HT-29 (cell line): ENCODE results near the gene NAV3. TPM values are rescaled to one million over a fixed set of nuclear protein-coding genes. Genes with fewer than 3 reads are reported as not detected.
"Not testable (repeated sequence)": the region's sequence is repeated elsewhere in the genome, so short reads cannot be mapped to it uniquely, and the experiment has no call there.

ENCODE experiments used
- DNase-seq: peaks from one replicate; pipeline ENCODE4 v3.0.0-alpha.2; 2015; ENCODE audit warnings: low spot score
- total RNA-seq: library from RNA; depleted of rRNA; stranded (reverse); fragments of >200 nt; shearing (Covaris generic); gene quantifications from 2 replicates; pipeline ENCODE4 v1.2.3, GENCODE V29; 2014

Gene NAV3
- total RNA-seq, 1 experiment from 2014 or later: 0.38 TPM

DNA sequence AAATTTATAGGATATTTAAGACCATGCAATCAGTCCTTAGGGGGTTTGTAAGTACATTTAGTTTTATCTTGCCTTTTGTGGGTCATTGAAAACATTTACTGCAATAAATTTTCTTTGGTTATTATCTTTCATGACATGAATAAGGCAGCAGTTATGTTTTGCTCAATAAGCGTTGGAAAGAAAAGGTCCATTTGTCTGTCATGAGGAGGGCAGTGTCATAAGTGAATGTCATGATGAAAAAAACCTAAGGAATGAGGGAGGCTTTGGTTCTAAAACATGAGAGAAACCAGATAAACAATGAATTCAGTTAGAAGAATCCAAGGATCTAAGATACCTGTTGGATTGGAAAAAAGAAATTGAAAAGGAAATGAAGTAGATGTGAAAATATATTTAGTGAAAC lies 209.4 kb downstream of the NAV3 start:
- DNase-seq: no peak

- no peak for DNase-seq
These were observed 220.1 kb downstream of the NAV3 start for GRCh38 chr12:78050790-78051189.

DNA sequence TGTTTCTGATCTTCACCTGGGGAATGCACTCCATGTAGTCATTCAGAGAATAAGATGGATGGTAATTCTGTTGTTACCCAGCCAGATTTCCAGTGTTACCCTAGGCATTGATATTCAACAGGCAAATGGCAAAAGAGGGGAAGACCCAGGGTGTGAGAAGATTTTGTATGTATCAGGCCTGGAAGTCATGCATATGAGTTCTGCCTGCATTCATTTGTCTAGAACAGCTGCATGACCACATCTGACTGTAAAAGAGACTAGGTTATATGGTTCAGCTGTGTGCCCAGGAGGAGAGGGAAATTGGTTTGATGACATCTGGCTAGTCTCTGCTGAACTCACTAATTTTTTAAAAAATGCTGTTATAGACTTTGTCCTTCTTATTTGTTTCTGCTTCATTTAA lies 224.9 kb downstream of the NAV3 start:
- DNase-seq: no peak

- DNase-seq: no peak
These were observed 226.4 kb downstream of the NAV3 start for GRCh38 chr12:78057075-78057474.

DNA sequence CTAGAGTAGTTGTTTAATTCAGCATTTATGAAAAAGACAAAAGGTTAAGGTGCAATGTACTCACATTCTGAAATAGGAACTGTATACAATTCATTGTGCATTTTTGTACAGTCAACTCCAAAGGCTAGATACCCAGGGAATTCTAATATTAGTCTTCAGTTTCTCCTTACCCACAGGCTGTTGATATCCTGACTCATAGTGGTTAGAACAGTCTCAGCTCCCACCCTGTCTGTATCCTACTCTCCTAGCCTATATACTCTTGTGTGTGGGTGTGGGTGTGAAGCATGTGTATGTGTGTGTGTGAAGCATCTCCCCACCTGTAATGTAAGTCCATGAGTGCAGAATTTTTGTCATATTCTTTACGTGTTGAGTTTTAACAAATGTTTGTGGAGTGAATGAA lies 229.5 kb downstream of the NAV3 start:
- DNase-seq: no peak

DNA sequence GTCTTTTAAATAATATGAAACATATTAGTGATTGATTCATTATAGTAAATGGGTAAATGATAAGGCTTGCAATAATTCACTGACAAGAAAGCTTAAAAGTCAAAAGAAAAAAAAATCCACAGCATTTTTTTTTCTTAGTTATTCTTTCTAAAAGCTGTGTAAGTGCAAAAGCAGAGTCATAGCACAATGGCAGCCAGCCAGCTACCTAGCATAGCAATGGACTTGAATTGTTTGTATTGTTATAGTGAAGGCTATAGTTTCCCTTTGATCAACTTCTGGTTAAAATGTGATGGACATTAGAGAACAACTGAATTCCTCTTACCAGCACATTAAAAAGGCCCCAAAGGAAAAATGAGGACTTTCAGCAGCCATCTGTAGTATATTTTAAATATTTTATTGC lies 232.1 kb downstream of the NAV3 start:
- DNase-seq: peak; percentile 26

DNA sequence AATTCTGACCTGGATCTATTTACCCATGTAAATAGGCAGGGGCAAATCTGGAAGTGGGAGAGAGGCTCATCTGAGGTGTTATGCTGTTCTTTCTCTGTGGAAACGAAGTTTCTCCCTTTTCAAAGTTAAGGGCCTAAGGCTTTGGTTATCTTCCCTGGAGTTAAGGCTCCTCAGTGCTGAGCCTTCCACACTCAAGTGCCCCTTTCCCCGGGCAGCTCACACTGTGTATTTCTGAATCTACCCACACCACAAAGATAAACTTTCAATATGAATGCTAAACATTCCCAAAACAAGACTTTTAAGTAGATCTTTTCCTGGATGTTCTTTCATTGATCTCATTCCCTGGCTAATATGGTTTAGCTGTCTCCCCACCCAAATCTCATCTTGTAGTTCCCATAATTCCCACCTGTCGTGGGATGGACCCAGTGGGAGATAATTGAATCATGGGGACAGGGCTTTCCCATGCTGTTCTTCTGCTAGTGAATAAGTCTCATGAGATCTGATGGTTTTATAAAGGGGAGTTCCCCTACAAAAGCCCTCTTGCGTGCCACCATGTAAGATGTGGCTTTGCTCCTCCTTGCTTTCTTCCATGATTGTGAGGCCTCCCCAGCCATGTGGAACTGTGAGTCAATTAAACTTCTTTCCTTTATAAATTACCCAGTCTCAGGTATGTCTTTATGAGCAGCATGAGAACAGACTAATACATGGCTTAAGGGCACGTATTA lies 251.1 kb downstream of the NAV3 start:
- DNase-seq: no peak

DNA sequence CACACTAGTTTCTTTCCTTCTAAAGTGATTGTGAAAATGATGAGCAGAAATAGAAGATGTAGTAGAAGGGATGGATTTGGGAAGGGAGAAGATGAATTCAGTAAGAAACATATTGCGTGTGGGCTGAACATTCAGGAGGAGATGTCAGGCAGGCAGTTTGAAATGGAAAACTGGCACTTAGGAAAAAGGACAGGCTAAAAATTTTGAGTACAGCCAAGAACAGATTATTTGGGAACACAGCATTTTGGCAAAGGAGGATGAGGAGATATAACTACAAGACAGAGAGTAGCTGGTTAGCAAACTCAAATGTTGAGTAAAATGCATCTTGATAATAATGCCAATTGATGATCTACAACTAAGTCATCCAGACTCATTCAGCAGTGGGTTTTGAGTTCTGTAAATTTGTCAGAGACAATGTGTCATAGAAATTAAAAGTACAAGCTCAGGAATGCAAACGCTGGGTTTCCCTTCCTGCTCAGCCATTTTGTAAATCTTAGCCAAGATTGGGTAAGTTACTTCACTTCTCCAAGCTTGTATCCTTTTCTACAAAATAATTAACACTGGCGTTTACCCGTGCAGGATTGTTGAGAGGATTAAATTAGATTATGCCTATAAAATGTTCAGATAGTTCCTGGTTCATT lies 255.0 kb downstream of the NAV3 start:
- DNase-seq: no peak

DNA sequence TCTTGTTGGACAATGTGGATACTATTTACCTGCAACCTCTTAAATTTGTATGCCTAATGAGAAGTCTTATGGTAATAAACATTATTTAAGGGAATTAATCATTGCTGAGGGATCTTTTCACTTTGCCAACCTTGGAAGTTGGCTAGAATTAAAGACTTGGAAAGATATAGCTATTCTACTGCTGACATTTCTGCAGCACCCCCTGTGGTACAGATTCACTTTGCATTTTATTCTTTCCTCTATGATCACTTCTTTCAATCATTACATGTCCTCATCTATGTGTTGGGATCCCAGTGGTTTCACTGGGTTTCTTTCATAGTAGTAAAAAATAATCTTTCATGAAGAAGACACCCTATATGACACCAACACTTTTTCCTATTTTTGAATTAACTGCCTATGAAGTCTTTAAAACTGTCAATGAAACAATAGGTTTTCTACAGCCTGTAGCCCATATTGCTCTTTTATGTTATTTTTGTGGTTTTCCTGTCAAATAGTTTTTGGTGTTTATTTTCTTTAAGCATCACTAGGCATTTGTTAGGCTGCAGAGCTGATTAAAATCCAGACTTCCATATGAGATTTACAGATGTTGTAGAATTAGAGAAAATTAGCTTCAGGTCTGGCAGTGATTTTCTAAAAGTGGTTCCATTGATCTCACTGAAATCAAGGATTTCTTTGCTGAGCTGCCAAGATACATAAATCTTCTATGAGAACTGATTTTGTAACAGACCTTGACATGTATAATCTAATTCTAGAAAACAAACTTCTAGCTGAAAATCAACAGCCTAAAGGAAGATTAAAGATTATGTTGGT lies 256.1 kb downstream of the NAV3 start:
- no peak for DNase-seq

- DNase-seq: no peak
These were observed 256.6 kb downstream of the NAV3 start for GRCh38 chr12:78087363-78087675.

GRCh38 chr12:78088391-78088832 lies 257.7 kb downstream of the NAV3 start:
- DNase-seq: no peak

- no peak for DNase-seq
These were observed 259.6 kb downstream of the NAV3 start for GRCh38 chr12:78090266-78090665.

- DNase-seq: no peak
These were observed 264.9 kb downstream of the NAV3 start for GRCh38 chr12:78095623-78096022.

DNA sequence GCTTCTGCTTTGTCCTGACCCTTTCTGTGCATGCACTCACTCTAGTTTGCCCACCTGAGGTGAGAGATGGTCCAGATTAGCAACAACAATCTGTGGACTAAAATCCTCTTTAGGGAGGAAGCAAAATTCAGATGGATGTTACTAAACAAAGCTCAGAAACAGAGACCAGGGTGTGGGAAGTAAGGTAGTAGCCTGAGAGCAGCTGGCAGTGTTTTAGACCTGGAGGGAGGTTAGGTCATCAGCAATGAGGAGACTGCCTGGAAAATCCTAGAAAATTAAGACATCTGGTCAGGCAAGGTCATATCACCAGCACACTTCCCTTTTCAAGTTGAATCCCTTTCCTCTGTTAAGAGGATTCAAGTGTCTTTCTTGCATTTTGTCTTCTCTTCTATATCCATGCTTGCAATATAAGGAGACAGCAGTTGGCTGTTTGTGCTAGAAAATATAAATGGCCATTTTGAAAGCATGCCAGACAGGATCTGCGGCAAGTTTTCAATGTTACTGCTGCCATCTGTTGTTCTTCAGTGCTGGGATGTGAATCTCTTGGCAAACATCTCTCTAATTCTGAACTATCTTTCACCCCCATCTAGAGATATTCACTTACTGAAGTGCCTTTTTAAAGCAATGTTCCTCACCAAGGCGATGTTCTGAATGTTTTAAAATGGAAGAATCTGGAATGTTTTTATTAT lies 266.4 kb downstream of the NAV3 start:
- DNase-seq: no peak

DNA sequence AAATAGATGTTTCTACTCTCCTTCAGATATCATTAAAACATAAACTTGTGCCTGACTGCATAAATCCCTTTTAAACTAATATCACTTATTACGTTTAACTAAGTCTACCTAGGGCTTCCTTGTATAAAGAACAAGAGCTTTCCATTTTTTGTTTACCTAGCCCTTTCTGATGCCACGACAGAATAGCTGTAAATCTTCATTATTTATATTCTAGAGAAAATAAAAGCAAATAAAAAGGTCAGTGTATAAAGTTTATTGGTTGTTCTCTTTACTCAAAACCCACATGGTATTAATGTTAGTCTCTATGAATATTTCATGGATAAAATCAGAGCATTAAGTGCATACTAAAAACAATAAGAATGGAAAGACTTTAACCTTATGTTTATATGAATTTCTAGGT lies 269.1 kb downstream of the NAV3 start:
- DNase-seq: no peak

GRCh38 chr12:78101113-78101876 lies 270.6 kb downstream of the NAV3 start:
- DNase-seq: peak; percentile 66

- peak; percentile 54 for DNase-seq
These were observed 271.4 kb downstream of the NAV3 start for GRCh38 chr12:78101946-78102635.

DNA sequence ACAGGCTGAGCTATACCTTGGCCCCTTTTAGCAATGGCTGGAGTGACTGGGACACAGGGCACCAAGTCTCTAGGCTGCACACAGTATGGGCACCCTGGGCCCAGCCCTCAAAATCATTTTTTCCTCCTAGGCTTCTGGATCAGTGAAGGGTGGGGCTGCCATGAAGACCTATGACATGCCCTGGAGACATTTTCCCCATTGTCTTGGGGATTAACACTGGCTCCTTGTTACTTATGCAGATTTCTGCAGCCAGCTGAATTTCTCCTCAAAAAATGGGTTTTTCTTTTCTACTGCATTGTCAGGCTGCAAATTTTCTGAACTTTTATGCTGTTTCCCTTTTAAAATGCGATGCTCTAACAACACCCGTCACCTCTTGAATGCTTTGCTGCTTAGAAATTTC lies 272.1 kb downstream of the NAV3 start:
- not testable (repeated sequence) for DNase-seq

DNA sequence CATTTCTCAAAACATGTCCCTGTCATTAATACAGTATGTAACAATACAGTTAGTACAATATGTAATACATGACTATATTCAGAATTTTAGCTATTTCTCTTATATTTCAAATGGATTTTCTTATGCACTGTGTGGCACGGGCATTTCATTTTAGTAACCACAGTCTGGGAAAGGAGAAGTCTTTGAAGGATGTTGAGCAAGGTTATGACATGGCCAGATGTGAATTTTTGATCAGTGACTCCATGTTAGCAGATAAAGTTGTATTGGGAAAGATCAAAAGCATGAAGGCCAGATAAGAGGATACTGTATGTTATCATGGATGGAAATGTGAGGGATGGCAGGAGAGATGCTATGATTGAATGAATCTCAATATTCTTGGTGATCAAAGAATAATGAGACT lies 285.2 kb downstream of the NAV3 start:
- DNase-seq: no peak

DNA sequence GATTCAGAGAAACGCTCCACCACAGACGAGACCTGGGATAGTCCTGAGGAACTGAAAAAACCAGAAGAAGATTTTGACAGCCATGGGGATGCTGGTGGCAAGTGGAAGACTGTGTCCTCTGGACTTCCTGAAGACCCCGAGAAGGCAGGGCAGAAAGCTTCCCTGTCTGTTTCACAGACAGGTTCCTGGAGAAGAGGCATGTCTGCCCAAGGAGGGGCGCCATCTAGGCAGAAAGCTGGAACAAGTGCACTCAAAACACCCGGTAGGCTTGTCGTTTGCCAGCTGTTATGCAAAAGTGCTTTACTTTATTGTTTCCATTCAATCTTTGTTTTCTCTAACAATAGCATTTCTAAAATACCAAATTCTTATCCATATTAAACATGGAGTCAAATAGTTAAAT lies 287.3 kb downstream of the NAV3 start:
- DNase-seq: no peak

DNA sequence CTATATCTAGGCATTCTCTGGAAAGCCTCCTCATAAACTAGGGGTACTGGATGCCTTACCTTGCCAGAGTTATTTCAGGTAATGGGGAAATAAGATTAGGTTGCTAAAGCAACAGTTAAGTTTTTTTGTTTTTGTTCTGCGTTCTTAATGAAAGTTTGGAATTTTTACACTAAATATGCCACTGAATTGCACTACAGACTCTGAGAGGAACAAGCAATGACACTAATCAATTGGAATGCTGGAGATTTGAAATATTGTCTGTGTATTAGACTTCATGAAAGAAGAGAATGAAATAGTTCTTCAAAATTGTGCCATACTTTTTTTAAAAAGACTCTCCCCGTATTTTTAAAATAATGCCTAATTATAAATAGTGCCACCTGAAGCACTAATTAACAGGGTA lies 287.8 kb downstream of the NAV3 start:
- DNase-seq: no peak
